ENCODE results near the gene CTRL.

CTRL gene

GRCh38 chr16:67945392-67945933 is 13.8 kb upstream of the CTRL start:
- TF ChIP-seq POLR2A (IDR thresholded peaks at IDR 0.05; ENCODE audit: extremely low read depth, insufficient read length) (no peak), CTCF (IDR thresholded peaks at IDR 0.05; ENCODE audit: low read depth, low read length) (no peak), MAX (IDR thresholded peaks at IDR 0.05; ENCODE audit: low read depth, low read length) (no peak), MYC (IDR thresholded peaks at IDR 0.05; ENCODE audit: low read depth, low read length) (no peak)
- no peak overlapping the region for H3K4me3 ChIP-seq (ENCODE audit: low read depth, low read length)
- no peak for DNase-seq (ENCODE audit: low read depth)

- TF ChIP-seq CTCF (IDR thresholded peaks at IDR 0.05; ENCODE audit: low read depth, low read length) (no peak), MYC (IDR thresholded peaks at IDR 0.05; ENCODE audit: low read depth, low read length) (no peak), MAX (IDR thresholded peaks at IDR 0.05; ENCODE audit: low read depth, low read length) (no peak), POLR2A (IDR thresholded peaks at IDR 0.05; ENCODE audit: extremely low read depth, insufficient read length) (no peak)
- no peak overlapping the region for H3K4me3 ChIP-seq (ENCODE audit: low read depth, low read length)
- DNase-seq (ENCODE audit: low read depth), result no peak
Measured at GRCh38 chr16:67944690-67945391, 13.2 kb upstream of the CTRL start.

- H3K4me3 ChIP-seq (ENCODE audit: low read depth, low read length), result no peak within 1 kb of the TSS
- DNase-seq (ENCODE audit: low read depth), result no peak
- no peak for TF ChIP-seq CTCF (IDR thresholded peaks at IDR 0.05; ENCODE audit: low read depth, low read length)
- no peak for TF ChIP-seq POLR2A (IDR thresholded peaks at IDR 0.05; ENCODE audit: extremely low read depth, insufficient read length)
- TF ChIP-seq MYC (IDR thresholded peaks at IDR 0.05; ENCODE audit: low read depth, low read length), result no peak
- TF ChIP-seq MAX (IDR thresholded peaks at IDR 0.05; ENCODE audit: low read depth, low read length), result no peak
Measured at GRCh38 chr16:67943619-67944504, 12.2 kb upstream of the CTRL start, which contains the start of gene LCAT. Gene LCAT (minus strand): TSS chr16:67944120. CDS start chr16:67944101, 19 bp downstream.

- no peak for DNase-seq (ENCODE audit: low read depth)
- no peak overlapping the region for H3K4me3 ChIP-seq (ENCODE audit: low read depth, low read length)
- TF ChIP-seq POLR2A (IDR thresholded peaks at IDR 0.05; ENCODE audit: extremely low read depth, insufficient read length) (no peak), CTCF (IDR thresholded peaks at IDR 0.05; ENCODE audit: low read depth, low read length) (no peak), MYC (IDR thresholded peaks at IDR 0.05; ENCODE audit: low read depth, low read length) (no peak), MAX (IDR thresholded peaks at IDR 0.05; ENCODE audit: low read depth, low read length) (no peak)
Measured at GRCh38 chr16:67943256-67943618, 11.6 kb upstream of the CTRL start.

- no peak for DNase-seq (ENCODE audit: low read depth)
- H3K4me3 ChIP-seq (ENCODE audit: low read depth, low read length), result no peak overlapping the region
- TF ChIP-seq POLR2A (IDR thresholded peaks at IDR 0.05; ENCODE audit: extremely low read depth, insufficient read length), result no peak
Measured at GRCh38 chr16:67942510-67943255, 11.0 kb upstream of the CTRL start.

Measured in NB4 (cell line).